Thoracic aorta (tissue), 2 donors: Measurements from ENCODE around the gene IWS1. TPM values are rescaled to one million over a fixed set of nuclear protein-coding genes. Genes with fewer than 3 reads are reported as not detected.

Source experiments
- ATAC-seq: fragments of 150-250 bp; one replicate; pipeline ENCODE4 v1.8.0; 2017; ENCODE audit warnings: low read depth; ENCODE audit not compliant: insufficient number of reproducible peaks, low FRiP score
- DNase-seq: peaks from one replicate; pipeline ENCODE4 v3.0.0-alpha.2; 2020; ENCODE audit warnings: low spot score
- H3K27ac ChIP-seq, 2 donors: fragments of 200-600 bp; sonication (generic); 1 replicate in 1 of 2; 2 replicates in 1 of 2; pipeline ENCODE4 v1.5.1; 2016; ENCODE audit warnings: mild to moderate bottlenecking in 2 of 2, moderate library complexity in 2 of 2
- H3K27me3 ChIP-seq: fragments of 200-600 bp; sonication (generic); replicated peaks from 2 replicates; pipeline ENCODE4 v1.6.0; 2016; ENCODE audit warnings: mild to moderate bottlenecking; ENCODE audit not compliant: insufficient read depth
- H3K36me3 ChIP-seq: fragments of 200-600 bp; sonication (generic); one replicate; pipeline ENCODE4 v1.5.1; 2016
- H3K4me1 ChIP-seq, 2 donors: fragments of 200-600 bp; sonication (generic); 1 replicate in 1 of 2; 2 replicates in 1 of 2; pipeline versions ENCODE4 v1.5.1 to v1.6.0; 2016; ENCODE audit warnings: low read depth in 2 of 2, mild to moderate bottlenecking in 1 of 2; ENCODE audit not compliant: control insufficient read depth in 1 of 2
- H3K4me3 ChIP-seq: fragments of 200-600 bp; sonication (generic); 2 replicates; pipeline ENCODE4 v1.5.1; 2016; ENCODE audit warnings: mild to moderate bottlenecking
- H3K9me3 ChIP-seq: fragments of 200-600 bp; sonication (generic); 2 replicates; pipeline ENCODE4 v1.5.1; 2016
- total RNA-seq, 2 donors: library from RNA; depleted of rRNA; stranded (reverse); fragments of >200 nt; gene quantifications; one replicate each; pipeline versions ENCODE4 v1.1.0 to v1.2.3, GENCODE V29; 2016
- TF ChIP-seq, protein P1 (sequence below): fragments of 200-600 bp; sonication (generic); IDR thresholded peaks from one replicate; pipeline ENCODE4 v1.5.1; 2019; ENCODE audit warnings: antibody characterized with exemption

Gene IWS1
- total RNA-seq, 2 donors from 2014 or later: 43.2 to 54.0 TPM

DNA sequence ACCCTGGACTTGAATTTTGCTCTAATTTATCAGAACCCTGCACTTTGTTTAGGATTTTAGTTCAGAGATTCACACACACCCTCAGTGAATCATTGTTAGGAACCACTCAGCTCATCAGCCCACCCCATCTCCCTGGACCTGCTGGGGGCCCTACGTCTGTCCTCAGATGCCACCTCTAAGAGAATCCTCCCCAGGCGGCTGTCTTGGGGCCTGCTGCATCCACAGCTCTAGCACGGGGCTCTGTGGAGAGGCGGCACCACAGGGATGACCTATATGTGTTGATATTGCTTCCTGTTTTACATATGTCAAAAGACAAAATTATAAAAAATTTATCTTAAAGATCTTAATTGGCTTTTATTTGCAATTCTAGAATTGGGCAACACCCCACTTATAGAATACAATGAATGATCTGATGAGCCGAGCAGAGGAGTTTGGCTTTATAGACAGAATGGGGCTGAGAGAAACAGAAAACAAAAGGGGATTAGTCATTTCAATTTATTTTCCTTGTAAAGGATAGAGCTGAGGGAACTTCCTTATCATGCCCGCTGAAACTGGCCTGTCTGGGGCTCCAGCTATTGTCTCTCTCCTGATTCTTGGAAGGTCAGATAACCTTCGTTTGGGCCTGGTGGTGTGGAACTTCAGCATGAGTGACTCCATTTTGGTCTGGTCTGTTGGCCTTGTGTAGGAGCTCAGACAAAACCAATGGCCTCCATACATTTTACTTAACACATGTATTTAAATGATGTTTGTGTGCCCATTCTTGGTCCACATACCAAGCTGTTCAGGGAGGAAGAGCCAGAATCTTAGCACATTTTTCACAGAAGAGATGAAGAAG is 10.6 kb upstream of the IWS1 start:
- TF ChIP-seq, protein P1, sequence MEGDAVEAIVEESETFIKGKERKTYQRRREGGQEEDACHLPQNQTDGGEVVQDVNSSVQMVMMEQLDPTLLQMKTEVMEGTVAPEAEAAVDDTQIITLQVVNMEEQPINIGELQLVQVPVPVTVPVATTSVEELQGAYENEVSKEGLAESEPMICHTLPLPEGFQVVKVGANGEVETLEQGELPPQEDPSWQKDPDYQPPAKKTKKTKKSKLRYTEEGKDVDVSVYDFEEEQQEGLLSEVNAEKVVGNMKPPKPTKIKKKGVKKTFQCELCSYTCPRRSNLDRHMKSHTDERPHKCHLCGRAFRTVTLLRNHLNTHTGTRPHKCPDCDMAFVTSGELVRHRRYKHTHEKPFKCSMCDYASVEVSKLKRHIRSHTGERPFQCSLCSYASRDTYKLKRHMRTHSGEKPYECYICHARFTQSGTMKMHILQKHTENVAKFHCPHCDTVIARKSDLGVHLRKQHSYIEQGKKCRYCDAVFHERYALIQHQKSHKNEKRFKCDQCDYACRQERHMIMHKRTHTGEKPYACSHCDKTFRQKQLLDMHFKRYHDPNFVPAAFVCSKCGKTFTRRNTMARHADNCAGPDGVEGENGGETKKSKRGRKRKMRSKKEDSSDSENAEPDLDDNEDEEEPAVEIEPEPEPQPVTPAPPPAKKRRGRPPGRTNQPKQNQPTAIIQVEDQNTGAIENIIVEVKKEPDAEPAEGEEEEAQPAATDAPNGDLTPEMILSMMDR: no peak
- Histone ChIP-seq H3K4me3 (no peak overlapping the region), H3K9me3 (no peaks in the 10 kb centered on the region), H3K4me1 (peaks cover 0 to 9% of the 10 kb centered on the region in 2 donors), H3K27ac (no peak overlapping the region), H3K27me3 (no peaks in the 10 kb centered on the region), H3K36me3 (no peaks in the 10 kb centered on the region)
- DNase-seq (no peak), ATAC-seq (no peak)

DNA sequence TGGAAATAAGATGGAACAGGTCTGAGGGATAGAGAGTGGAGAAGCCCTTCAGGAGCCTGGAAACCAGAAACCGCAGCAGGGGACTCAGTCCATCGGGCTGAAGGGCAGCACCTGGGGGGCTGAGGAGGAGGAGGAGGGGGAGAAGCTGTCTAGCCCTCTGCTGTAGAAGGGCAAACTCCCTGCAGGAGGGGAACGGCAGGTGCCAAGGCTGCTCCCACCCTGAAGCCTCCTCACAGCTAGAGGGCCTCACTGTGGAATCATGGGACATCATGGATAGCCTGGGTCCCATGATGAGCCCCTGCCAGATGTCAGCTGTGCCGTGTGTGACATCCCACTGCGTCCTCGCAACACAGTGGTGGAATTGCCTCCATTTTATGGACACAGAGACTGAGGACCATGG is 9.6 kb upstream of the IWS1 start:
- no peak for DNase-seq
- no peaks in the 10 kb centered on the region for H3K4me1 ChIP-seq
- H3K4me3 ChIP-seq: no peak overlapping the region
- TF ChIP-seq, protein P1: no peak
- H3K27me3 ChIP-seq: no peaks in the 10 kb centered on the region
- H3K36me3 ChIP-seq: no peaks in the 10 kb centered on the region
- no peak overlapping the region for H3K27ac ChIP-seq
- no peaks in the 10 kb centered on the region for H3K9me3 ChIP-seq
- no peak for ATAC-seq

DNA sequence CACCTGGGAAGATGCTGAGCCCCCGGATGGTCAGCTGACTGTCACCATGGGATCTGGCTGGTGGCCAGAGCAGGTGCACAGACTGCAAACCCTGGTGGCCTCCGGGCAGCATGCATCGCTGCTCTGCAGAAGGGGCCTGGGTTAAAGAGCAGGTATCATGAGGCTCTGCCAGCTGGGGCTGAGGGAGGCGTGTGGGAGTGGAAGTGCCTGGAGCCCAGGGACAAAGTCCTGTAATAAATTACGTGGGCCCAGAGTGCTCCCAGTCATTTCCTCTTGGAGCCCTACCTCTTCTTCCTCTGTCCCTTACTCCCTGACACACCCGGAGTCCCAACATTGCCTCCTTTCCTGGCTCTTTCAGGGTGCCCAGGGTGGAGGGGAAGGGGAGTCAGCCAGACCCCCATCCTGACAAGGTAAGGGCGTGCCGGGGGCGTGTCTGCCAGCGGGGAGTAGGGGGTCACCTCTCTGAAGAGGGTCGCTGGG is 9.2 kb upstream of the IWS1 start, which contains the start of gene MYO7B:
MYO7B (plus strand) TSS at position 262 of the 480 bp plus-strand sequence. CDS start 24,040 bp downstream, outside the sequence.
- Histone ChIP-seq H3K9me3 (no peaks in the 10 kb centered on the region), H3K4me3 (no peak within 1 kb of the TSS), H3K4me1 (no peaks in the 10 kb centered on the region), H3K36me3 (no peaks in the 10 kb centered on the region), H3K27ac (no peak within 1 kb of the TSS), H3K27me3 (no peaks in the 10 kb centered on the region)
- ATAC-seq (no peak), DNase-seq (no peak)
- TF ChIP-seq, protein P1: no peak

DNA sequence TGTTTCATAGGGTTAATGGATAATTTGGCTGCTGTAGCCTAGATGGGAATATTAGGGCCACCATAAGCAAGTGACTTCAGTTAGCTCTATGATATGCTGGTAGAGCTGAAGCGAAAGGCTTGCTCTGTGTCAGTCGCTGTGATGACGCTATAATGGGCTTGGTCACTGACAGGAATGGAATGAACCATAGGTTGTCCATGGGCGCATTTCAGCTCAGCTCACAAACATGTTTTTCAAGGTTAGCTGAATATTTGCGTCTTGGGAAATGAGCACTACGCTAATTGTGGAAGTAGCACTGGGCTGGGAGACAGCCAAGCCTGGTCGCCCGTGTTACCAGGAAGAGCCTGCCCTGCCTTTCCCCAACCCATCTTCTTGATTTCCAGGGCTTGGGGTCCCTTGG is 6.0 kb upstream of the IWS1 start:
- ATAC-seq: no peak
- no peak for DNase-seq
- TF ChIP-seq, protein P1: no peak
- Histone ChIP-seq H3K27ac (no peak overlapping the region), H3K36me3 (no peaks in the 10 kb centered on the region), H3K9me3 (no peaks in the 10 kb centered on the region), H3K27me3 (no peaks in the 10 kb centered on the region), H3K4me3 (no peak overlapping the region), H3K4me1 (no peaks in the 10 kb centered on the region)

DNA sequence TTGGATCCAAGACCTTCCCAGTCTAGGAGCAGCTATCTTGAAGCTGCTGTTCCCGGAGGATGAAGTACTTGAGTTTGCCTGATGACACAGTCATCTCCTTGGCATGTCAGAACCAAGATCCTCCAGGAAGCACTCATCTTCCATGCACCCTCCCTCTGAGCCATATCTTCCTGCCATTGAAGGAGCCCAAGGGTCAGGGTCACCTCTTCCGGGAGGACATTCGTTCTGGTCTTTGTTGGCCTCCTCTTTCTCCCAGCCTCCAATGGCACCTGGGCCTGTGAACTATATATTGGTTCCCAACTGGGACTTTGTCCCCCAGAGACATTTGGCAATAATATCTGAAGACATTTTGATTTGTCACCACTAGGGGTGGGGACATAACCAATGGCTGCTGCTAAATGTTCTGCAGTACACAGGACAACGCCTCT is 4.9 kb upstream of the IWS1 start:
- H3K36me3 ChIP-seq: no peaks in the 10 kb centered on the region
- no peak overlapping the region for H3K27ac ChIP-seq
- no peaks in the 10 kb centered on the region for H3K4me1 ChIP-seq
- H3K27me3 ChIP-seq: no peaks in the 10 kb centered on the region
- TF ChIP-seq, protein P1: no peak
- no peak overlapping the region for H3K4me3 ChIP-seq
- H3K9me3 ChIP-seq: no peaks in the 10 kb centered on the region
- no peak for DNase-seq
- ATAC-seq: no peak
